HG03135 (cell line): Measurements from ENCODE around the gene COL6A3.
"Not testable (repeated sequence)": the region's sequence is repeated elsewhere in the genome, so short reads cannot be mapped to it uniquely, and the experiment has no call there.

Experiments used
- ATAC-seq: cut with Tn5 transposase; IDR thresholded peaks from one replicate; pipeline ENCODE4 v1.9.1; 2021; ENCODE audit warnings: mild to moderate bottlenecking, moderate library complexity; ENCODE audit not compliant: unreplicated experiment

COL6A3 gene

GRCh38 chr2:237384672-237385020 lies 29.3 kb downstream of the COL6A3 start:
- no peak for ATAC-seq

- ATAC-seq: no peak
Observed at GRCh38 chr2:237383991-237384671, 29.8 kb downstream of the COL6A3 start.

- ATAC-seq: no peak
Observed at GRCh38 chr2:237380768-237381167, 33.2 kb downstream of the COL6A3 start.

- no peak for ATAC-seq
Observed at GRCh38 chr2:237379636-237380035, 34.3 kb downstream of the COL6A3 start.

- ATAC-seq: no peak
Observed at GRCh38 chr2:237378650-237379049, 35.3 kb downstream of the COL6A3 start.

GRCh38 chr2:237374284-237375060 lies 39.5 kb downstream of the COL6A3 start:
- ATAC-seq: no peak

GRCh38 chr2:237371856-237372255 lies 42.1 kb downstream of the COL6A3 start:
- no peak for ATAC-seq

- no peak for ATAC-seq
Observed at GRCh38 chr2:237365671-237366070, 48.3 kb downstream of the COL6A3 start.

- ATAC-seq: no peak
Observed at GRCh38 chr2:237364655-237365054, 49.3 kb downstream of the COL6A3 start.

GRCh38 chr2:237361194-237362004 lies 52.6 kb downstream of the COL6A3 start:
- no peak for ATAC-seq

GRCh38 chr2:237359894-237360780 lies 53.8 kb downstream of the COL6A3 start:
- no peak for ATAC-seq

- ATAC-seq: no peak
Observed at GRCh38 chr2:237359518-237359840, 54.5 kb downstream of the COL6A3 start.

- ATAC-seq: no peak
Observed at GRCh38 chr2:237358721-237359517, 55.0 kb downstream of the COL6A3 start.

- no peak for ATAC-seq
Observed at GRCh38 chr2:237355701-237356100, 58.3 kb downstream of the COL6A3 start.

GRCh38 chr2:237354892-237355291 lies 59.1 kb downstream of the COL6A3 start:
- ATAC-seq: no peak

- ATAC-seq: not testable (repeated sequence)
Observed at GRCh38 chr2:237354172-237354571, 59.8 kb downstream of the COL6A3 start.

GRCh38 chr2:237353215-237353614 lies 60.7 kb downstream of the COL6A3 start:
- no peak for ATAC-seq

- ATAC-seq: no peak
Observed at GRCh38 chr2:237352279-237352845, 61.6 kb downstream of the COL6A3 start.

GRCh38 chr2:237351796-237352195 lies 62.2 kb downstream of the COL6A3 start:
- no peak for ATAC-seq

- no peak for ATAC-seq
Observed at GRCh38 chr2:237351046-237351445, 62.9 kb downstream of the COL6A3 start.
